Bronchial epithelial cell (primary cell): Measurements from ENCODE around the gene IL6R. TPM values are rescaled to one million over a fixed set of nuclear protein-coding genes. Genes with fewer than 3 reads are reported as not detected.

Experiments used
- DNase-seq: peaks from one replicate; pipeline ENCODE4 v3.0.0-alpha.2; 2010; ENCODE audit warnings: low read depth
- FAIRE-seq: peaks from 2 replicates; lab custom pipeline; 2011; peaks lifted over from hg19 to GRCh38; lab: Jason Lieb, UNC
- H3K27me3 ChIP-seq: 2 replicates; pipeline ENCODE4 v1.5.1; 2011; ENCODE audit warnings: low read length; ENCODE audit not compliant: control insufficient read depth, insufficient read depth
- H3K36me3 ChIP-seq: 2 replicates; pipeline ENCODE4 v1.5.1; 2011; ENCODE audit warnings: low read length; ENCODE audit not compliant: control insufficient read depth, insufficient read depth
- H3K4me3 ChIP-seq: 2 replicates; pipeline ENCODE4 v1.5.1; 2011; ENCODE audit warnings: mild to moderate bottlenecking, low read depth, low read length, control low read depth
- CTCF ChIP-seq: IDR thresholded peaks from 2 replicates; pipeline ENCODE4 v1.5.1; 2011; ENCODE audit warnings: mild to moderate bottlenecking, moderate library complexity, low read length, control low read depth, inconsistent platforms; ENCODE audit not compliant: insufficient read depth, severe bottlenecking
- total RNA-seq: library from RNA; depleted of rRNA; stranded (reverse); fragments of >200 nt; gene quantifications from 2 replicates; pipeline ENCODE4 v1.2.1, GENCODE V29; 2014

Gene IL6R
- total RNA-seq, 1 donor from 2014 or later = 47.9 TPM

GRCh38 chr1:154489695-154490274 is 84.6 kb downstream of the IL6R start:
- DNase-seq (no peak), FAIRE-seq (no peak)
- H3K27me3 ChIP-seq = peaks cover 9% of the 10 kb centered on the region
- H3K36me3 ChIP-seq = no peaks in the 10 kb centered on the region
- TF ChIP-seq CTCF = no peak
- H3K4me3 ChIP-seq = no peak overlapping the region

- H3K27me3 ChIP-seq = peaks cover 9% of the 10 kb centered on the region
- no peak for FAIRE-seq
- DNase-seq = no peak
- no peaks in the 10 kb centered on the region for H3K36me3 ChIP-seq
- no peak overlapping the region for H3K4me3 ChIP-seq
- no peak for TF ChIP-seq CTCF
These were observed 85.2 kb downstream of the IL6R start for GRCh38 chr1:154490317-154490716.

- FAIRE-seq (no peak), DNase-seq (no peak)
- no peaks in the 10 kb centered on the region for H3K36me3 ChIP-seq
- no peak for TF ChIP-seq CTCF
- no peak overlapping the region for H3K4me3 ChIP-seq
- H3K27me3 ChIP-seq = peaks cover 9% of the 10 kb centered on the region
These were observed 87.0 kb downstream of the IL6R start for GRCh38 chr1:154492115-154492514.

- H3K36me3 ChIP-seq = no peaks in the 10 kb centered on the region
- FAIRE-seq (no peak), DNase-seq (no peak)
- no peak overlapping the region for H3K4me3 ChIP-seq
- H3K27me3 ChIP-seq = peaks cover 9% of the 10 kb centered on the region
- TF ChIP-seq CTCF = no peak
These were observed 88.1 kb downstream of the IL6R start for GRCh38 chr1:154493276-154493675.

- FAIRE-seq = no peak
- no peak for DNase-seq
- no peak for TF ChIP-seq CTCF
- H3K4me3 ChIP-seq = no peak overlapping the region
- H3K27me3 ChIP-seq = peaks cover 14% of the 10 kb centered on the region
- H3K36me3 ChIP-seq = no peaks in the 10 kb centered on the region
These were observed 90.5 kb downstream of the IL6R start for GRCh38 chr1:154495496-154496273.
